Endometrial microvascular endothelial cells (primary cell): ENCODE measurements around the gene SAMD9. TPM values are rescaled to one million over a fixed set of nuclear protein-coding genes. Genes with fewer than 3 reads are reported as not detected.

Experiments
- in situ Hi-C: cut with HindIII; loops from 2 replicates; pipeline ENCODE4 v1.10.0; 2017; ENCODE audit warnings: low sequenced_read_pairs, low pct_unique_long_range_greater_than_20kb; ENCODE audit errors: inconsistent ontology term
- total RNA-seq: library from RNA; depleted of rRNA; stranded (reverse); fragments of >200 nt; gene quantifications from one replicate; pipeline ENCODE4 v1.2.3, GENCODE V29; 2015; ENCODE audit errors: inconsistent ontology term

SAMD9 gene
- total RNA-seq, 1 donor from 2014 or later: 13.9 TPM

DNA sequence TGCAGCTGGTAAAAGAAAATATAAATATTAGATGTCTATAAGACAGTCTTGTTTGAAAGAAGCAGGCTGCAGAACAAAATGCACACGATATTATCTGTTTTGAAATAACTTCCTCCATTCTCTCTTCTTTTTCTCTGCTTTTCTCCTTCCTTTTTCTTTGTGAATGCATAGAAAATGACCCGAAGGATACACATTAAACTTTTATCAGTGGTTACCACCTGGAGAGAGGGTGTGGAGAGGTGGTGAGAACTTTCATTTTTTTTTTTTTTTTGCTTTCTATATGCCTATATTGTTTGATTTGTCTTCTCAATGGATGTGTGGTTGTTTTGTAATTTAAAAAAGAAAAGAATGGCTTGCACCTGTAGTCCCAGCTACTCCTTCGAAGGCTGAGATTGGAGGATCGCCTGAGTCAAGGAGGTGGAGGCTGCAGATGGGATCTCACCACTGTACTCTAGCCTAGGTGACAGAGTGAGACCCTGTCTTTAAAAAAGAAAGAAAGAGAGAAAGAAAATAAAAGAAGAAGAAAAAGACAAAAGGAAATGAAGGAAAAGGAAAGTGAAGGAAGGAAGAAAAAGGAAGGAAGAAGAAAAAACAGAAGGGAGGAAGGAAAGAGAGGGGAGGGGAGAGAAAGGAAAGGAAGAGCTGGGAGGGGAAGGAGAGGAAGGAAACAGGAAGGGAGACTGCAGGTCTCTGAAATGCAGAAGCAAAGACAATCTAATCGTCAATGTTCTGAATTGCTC is 64.4 kb downstream of the SAMD9 start:
- in situ Hi-C loops: no loop called here

DNA sequence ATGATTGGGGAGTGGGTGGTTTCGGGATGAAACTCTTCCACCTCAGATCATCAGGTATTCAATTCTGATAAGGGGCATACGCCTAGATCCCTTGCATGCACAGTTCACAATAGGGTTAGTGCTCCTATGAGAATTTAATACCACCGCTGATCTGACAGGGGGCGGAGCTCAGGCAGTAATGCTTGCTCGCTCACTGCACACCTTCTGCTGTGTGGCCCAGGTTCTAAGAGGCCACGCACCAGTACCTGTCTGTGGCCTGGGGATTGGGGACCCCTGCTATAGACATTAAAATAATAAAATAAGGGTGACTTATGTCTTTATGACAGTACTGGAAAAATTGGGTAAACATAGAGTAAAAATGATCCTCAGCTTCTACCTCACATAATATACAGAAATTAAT is 66.1 kb downstream of the SAMD9 start:
- in situ Hi-C loops: no loop called here

Other genes with a start within 250 kb of the SAMD9 start
- gene SAMD9L, start 30.4 kb upstream of the SAMD9 start, total RNA-seq: 43.4 TPM
- not detected for gene HEPACAM2, start 108.5 kb upstream of the SAMD9 start, total RNA-seq
- gene VPS50, start 114.4 kb upstream of the SAMD9 start, total RNA-seq: 15.8 TPM